Left ventricle myocardium inferior (tissue), 1 donor: ENCODE results near the gene ATP8A1. TPM values are rescaled to one million over a fixed set of nuclear protein-coding genes. Genes with fewer than 3 reads are reported as not detected.

Source experiments
- DNase-seq: peaks from one replicate; pipeline ENCODE4 v3.0.0-alpha.2; 2020
- H3K27ac ChIP-seq: fragments of 200-600 bp; replicated peaks from 2 replicates; pipeline ENCODE4 v1.8.0; 2021
- H3K27me3 ChIP-seq: fragments of 200-600 bp; 2 replicates; pipeline ENCODE4 v1.8.0; 2021; ENCODE audit warnings: low read depth
- H3K36me3 ChIP-seq: fragments of 200-600 bp; 2 replicates; pipeline ENCODE4 v1.8.0; 2021
- H3K4me1 ChIP-seq: fragments of 200-600 bp; 2 replicates; pipeline ENCODE4 v1.8.0; 2021
- H3K4me3 ChIP-seq: fragments of 200-600 bp; 2 replicates; pipeline ENCODE4 v1.8.0; 2021; ENCODE audit warnings: mild to moderate bottlenecking, moderate library complexity
- H3K9me3 ChIP-seq: fragments of 200-600 bp; replicated peaks from 2 replicates; pipeline ENCODE4 v1.8.0; 2021
- CTCF ChIP-seq: fragments of 200-600 bp; IDR thresholded peaks from 2 replicates; pipeline ENCODE4 v1.8.0; 2021; ENCODE audit warnings: antibody characterized with exemption, mild to moderate bottlenecking, borderline replicate concordance
- intact Hi-C: fragments of 100-400 bp; cut with micrococcal nuclease; formaldehyde crosslinking; loops from one replicate; pipeline ENCODE4 v1.11.0; 2022
- total RNA-seq: library from RNA; stranded (reverse); fragmentation: NEBNext Ultra II Directional; extraction: Animal tissue kit (Norgen Biotek cat#: 25700); gene quantifications from one replicate; pipeline ENCODE4 v1.2.1, GENCODE V29; 2021
- donor health status: DM: no; HTN: yes; CAD: no; lungs with severe emphysema.

The ATP8A1 gene
- total RNA-seq, 1 donor from 2014 or later, result 19.2 TPM

- DNase-seq, result no peak
Observed at GRCh38 chr4:42637104-42637503, 19.8 kb downstream of the ATP8A1 start.

DNA sequence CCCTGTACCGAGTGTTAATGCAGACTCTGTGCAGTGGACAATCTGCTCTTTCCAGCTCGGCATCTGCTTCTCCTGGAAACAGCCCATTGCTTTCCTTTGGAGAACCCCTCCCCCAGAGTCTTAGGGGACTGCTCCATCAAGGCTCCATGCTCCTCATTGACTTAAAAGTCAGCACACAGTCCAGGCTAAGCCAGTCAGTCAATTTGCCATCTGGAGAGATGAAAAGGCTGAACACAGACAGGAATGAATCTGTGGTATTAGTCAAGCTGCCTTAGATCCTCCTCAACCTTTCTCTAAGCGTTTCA, 20.3 kb downstream of the ATP8A1 start:
- no peaks in the 10 kb centered on the region for H3K36me3 ChIP-seq
- H3K27ac ChIP-seq, result no peak overlapping the region
- H3K9me3 ChIP-seq, result no peaks in the 10 kb centered on the region
- peaks cover 77% of the 10 kb centered on the region for H3K4me1 ChIP-seq
- TF ChIP-seq CTCF, result no peak
- no peaks in the 10 kb centered on the region for H3K27me3 ChIP-seq
- no peak overlapping the region for H3K4me3 ChIP-seq
- intact Hi-C loops, result no loop called here
- no peak for DNase-seq

More at GRCh38 chr4:42637104-42637503, 19.8 kb downstream of the ATP8A1 start:
- intact Hi-C loops, result no loop called here
- Histone ChIP-seq H3K9me3 (no peaks in the 10 kb centered on the region), H3K27ac (no peak overlapping the region), H3K36me3 (no peaks in the 10 kb centered on the region), H3K4me3 (no peak overlapping the region), H3K4me1 (peaks cover 82% of the 10 kb centered on the region), H3K27me3 (no peaks in the 10 kb centered on the region)
- TF ChIP-seq CTCF, result no peak

DNA sequence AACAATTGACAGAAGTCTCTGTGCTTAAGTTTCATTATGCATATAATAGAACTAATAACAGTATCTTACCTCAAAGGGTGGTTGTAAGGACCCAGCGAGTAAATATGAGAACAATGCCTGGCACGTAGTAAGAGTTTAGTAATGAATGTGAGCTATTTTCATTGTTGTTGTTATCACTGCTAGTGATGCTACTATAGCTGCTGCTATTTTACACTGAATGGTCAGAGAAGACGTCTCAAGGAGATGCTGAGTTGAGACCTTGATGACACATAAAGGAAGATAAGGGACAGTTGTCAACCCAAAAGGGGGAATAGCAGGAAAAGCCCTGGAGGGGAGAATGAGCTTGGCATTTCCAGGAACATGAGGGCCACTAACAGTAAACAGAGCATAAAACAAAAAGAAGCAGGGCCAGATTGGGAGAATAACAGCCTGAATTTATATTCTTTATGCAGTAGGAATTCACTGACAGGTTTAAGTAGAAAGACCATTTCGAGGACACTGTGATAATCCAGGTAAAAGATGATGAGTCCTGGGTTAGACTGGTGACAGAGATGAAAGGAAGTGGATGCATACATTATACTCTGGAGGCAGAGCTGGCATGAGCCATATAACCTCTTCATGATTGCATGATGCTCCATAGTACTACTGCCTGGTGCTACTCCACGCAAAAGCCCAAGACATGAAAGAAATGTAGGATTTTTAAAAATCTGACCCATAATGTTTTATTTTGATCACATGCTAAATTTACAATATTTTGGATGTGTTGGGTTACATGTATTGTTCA, 23.1 kb downstream of the ATP8A1 start:
- DNase-seq, result no peak
- Histone ChIP-seq H3K4me1 (peaks cover 59% of the 10 kb centered on the region), H3K4me3 (no peak overlapping the region), H3K27me3 (no peaks in the 10 kb centered on the region), H3K36me3 (no peaks in the 10 kb centered on the region), H3K27ac (peak overlapping the region; percentile 15), H3K9me3 (no peaks in the 10 kb centered on the region)
- no peak for TF ChIP-seq CTCF
- intact Hi-C loops, result no loop called here

- intact Hi-C loops, result no loop called here
- TF ChIP-seq CTCF, result no peak
- H3K9me3 ChIP-seq, result no peaks in the 10 kb centered on the region
- peak overlapping the region; percentile 17 for H3K27ac ChIP-seq
- H3K36me3 ChIP-seq, result no peaks in the 10 kb centered on the region
- no peaks in the 10 kb centered on the region for H3K27me3 ChIP-seq
- DNase-seq, result no peak
- peaks cover 59% of the 10 kb centered on the region for H3K4me1 ChIP-seq
- H3K4me3 ChIP-seq, result no peak overlapping the region
Observed at GRCh38 chr4:42632653-42633382, 24.1 kb downstream of the ATP8A1 start.

DNA sequence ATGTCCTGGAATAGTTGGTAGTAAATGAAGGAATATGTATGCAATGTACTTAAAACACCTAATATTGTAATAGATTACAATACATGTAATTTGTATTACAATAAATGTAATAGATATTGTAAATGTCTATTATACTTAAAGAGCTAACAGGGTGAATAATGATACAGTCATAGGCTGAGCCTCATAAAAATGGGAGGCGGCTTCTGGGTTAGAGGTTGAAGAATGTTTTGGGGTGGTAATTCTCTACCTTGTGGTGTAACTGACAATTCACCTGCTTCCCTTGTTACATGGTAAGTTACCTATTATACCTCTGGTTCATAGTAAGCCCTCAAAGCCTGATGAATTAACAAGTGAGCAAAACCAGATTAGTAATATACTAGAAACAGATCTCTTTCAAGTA, 26.0 kb downstream of the ATP8A1 start:
- Histone ChIP-seq H3K9me3 (no peaks in the 10 kb centered on the region), H3K36me3 (no peaks in the 10 kb centered on the region), H3K4me3 (no peak overlapping the region), H3K27me3 (no peaks in the 10 kb centered on the region), H3K4me1 (peaks cover 59% of the 10 kb centered on the region), H3K27ac (no peak overlapping the region)
- intact Hi-C loops, result no loop called here
- no peak for TF ChIP-seq CTCF
- no peak for DNase-seq
